HepG2 (cell line): Measurements from ENCODE around the gene NCS1. TPM values are rescaled to one million over a fixed set of nuclear protein-coding genes. Genes with fewer than 3 reads are reported as not detected.

Experiments
- ATAC-seq: fragments of 200-7000 bp; cut with Tn5 transposase; 3 replicates; pipeline ENCODE4 v1.9.1; 2020; ENCODE audit warnings: mild to moderate bottlenecking, moderate library complexity
- BruUV-seq: library from RNA; stranded (reverse); fragments of 400-500 nt; replicated peaks from 2 replicates; lab custom pipeline; 2021; lab: Mats Ljungman, UMichigan
- CTCF ChIA-PET: fragments of 300-600 bp; formaldehyde crosslinking; extraction: SDS; loops from one replicate; lab custom pipeline; 2021; ENCODE audit warnings: low total read pairs, inconsistent platforms, low intra/inter-chr PET ratio; lab: Yijun Ruan, JAX
- POLR2A ChIA-PET: fragments of 350-600 bp; sonication (Branson Sonifier 250); formaldehyde crosslinking; loops from one replicate; lab custom pipeline; 2020; ENCODE audit warnings: antibody characterized with exemption, inconsistent platforms; lab: Yijun Ruan, JAX
- DNase-seq: peaks from one replicate; pipeline ENCODE4 v3.0.0-alpha.2; 2015; ENCODE audit warnings: low spot score
- FAIRE-seq: peaks from 3 replicates; lab custom pipeline; 2011; peaks lifted over from hg19 to GRCh38; lab: Jason Lieb, UNC
- H2AFZ ChIP-seq: one replicate; pipeline ENCODE4 v1.6.1; 2011; ENCODE audit warnings: low read length, inconsistent platforms
- H3K27ac ChIP-seq: fragments of 300-600 bp; 3 replicates; pipeline ENCODE4 v1.8.0; 2011; ENCODE audit warnings: mixed run types, mild to moderate bottlenecking, mixed read lengths, low read length, inconsistent platforms; ENCODE audit not compliant: insufficient read depth; ENCODE audit errors: extremely low read length
- H3K27me3 ChIP-seq, 2 experiments: fragments of 200-600 bp in 1 of 2; 2 replicates in 1 of 2; 3 replicates in 1 of 2; pipeline versions ENCODE4 v1.6.0 to v1.8.0; 2011; ENCODE audit warnings: low read length in 2 of 2, mild to moderate bottlenecking in 2 of 2, moderate library complexity in 2 of 2, inconsistent platforms in 1 of 2; ENCODE audit not compliant: insufficient read depth in 2 of 2, control insufficient read depth in 1 of 2
- H3K36me3 ChIP-seq, 2 experiments: fragments of 200-600 bp in 1 of 2; replicated peaks in 1 of 2; 2 replicates in 1 of 2; 3 replicates in 1 of 2; pipeline versions ENCODE4 v1.5.1 to v1.8.0; 2011; ENCODE audit warnings: low read length in 2 of 2, inconsistent platforms in 1 of 2; ENCODE audit not compliant: insufficient read depth in 2 of 2, control insufficient read depth in 1 of 2
- H3K4me1 ChIP-seq: 2 replicates; pipeline ENCODE4 v1.5.1; 2012; ENCODE audit warnings: low read length, inconsistent platforms; ENCODE audit not compliant: insufficient read depth
- H3K4me2 ChIP-seq: 2 replicates; pipeline ENCODE4 v1.6.0; 2011; ENCODE audit warnings: low read depth, low read length, inconsistent platforms
- H3K4me3 ChIP-seq, 3 experiments: fragments of 200-600 bp in 1 of 3; sonication (generic), shearing (Covaris generic) in 1 of 3; replicated peaks in 1 of 3; 2 replicates each; pipeline ENCODE4 v1.5.1; 2011 to 2016; ENCODE audit warnings: low read length in 3 of 3, inconsistent platforms in 2 of 3, low read depth in 2 of 3, mild to moderate bottlenecking in 2 of 3, control low read depth in 1 of 3, mixed read lengths in 1 of 3; ENCODE audit not compliant: insufficient read depth in 1 of 3
- H3K79me2 ChIP-seq: one replicate; pipeline ENCODE4 v1.6.1; 2011; ENCODE audit warnings: low read length, inconsistent platforms; ENCODE audit not compliant: insufficient read depth
- H3K9ac ChIP-seq: 2 replicates; pipeline ENCODE4 v1.6.0; 2011; ENCODE audit warnings: mild to moderate bottlenecking, low read depth, low read length, inconsistent platforms; ENCODE audit not compliant: insufficient read depth
- H3K9me3 ChIP-seq: 2 replicates; pipeline ENCODE4 v1.5.1; 2012; ENCODE audit warnings: mild to moderate bottlenecking, low read length
- H4K20me1 ChIP-seq: 2 replicates; pipeline ENCODE4 v1.6.0; 2011; ENCODE audit warnings: inconsistent platforms, mild to moderate bottlenecking, low read length, moderate library complexity; ENCODE audit not compliant: insufficient read depth
- ARID4A ChIP-seq: sonication (generic); formaldehyde crosslinking; IDR thresholded peaks from 2 replicates; pipeline ENCODE4 v1.5.0; 2020; ENCODE audit warnings: mild to moderate bottlenecking, missing genetic modification reagents, borderline replicate concordance
- DPF2 ChIP-seq: sonication (generic); formaldehyde crosslinking; IDR thresholded peaks from 2 replicates; pipeline ENCODE4 v1.4.0; 2020; ENCODE audit warnings: mild to moderate bottlenecking, low read depth, missing genetic modification reagents, borderline replicate concordance
- FOSL1 ChIP-seq: sonication (generic); formaldehyde crosslinking; IDR thresholded peaks from 2 replicates; pipeline ENCODE4 v1.9.0; 2021; ENCODE audit warnings: missing genetic modification reagents, borderline replicate concordance
- KDM5A ChIP-seq: fragments of 200-600 bp; sonication (generic); IDR thresholded peaks from 2 replicates; pipeline ENCODE4 v1.7.0; 2018; ENCODE audit warnings: antibody characterized with exemption, mild to moderate bottlenecking, low read length, borderline replicate concordance
- MEF2D ChIP-seq: sonication (generic); formaldehyde crosslinking; IDR thresholded peaks from 2 replicates; pipeline ENCODE4 v1.5.1; 2020; ENCODE audit warnings: mild to moderate bottlenecking, missing genetic modification reagents
- PITX1 ChIP-seq: sonication (generic); formaldehyde crosslinking; IDR thresholded peaks from 2 replicates; pipeline ENCODE4 v1.5.1; 2020; ENCODE audit warnings: mild to moderate bottlenecking, missing genetic modification reagents
- SNAI1 ChIP-seq: sonication (generic); formaldehyde crosslinking; IDR thresholded peaks from 2 replicates; pipeline ENCODE4 v1.5.0; 2020; ENCODE audit warnings: mild to moderate bottlenecking, missing genetic modification reagents, borderline replicate concordance
- TP53 ChIP-seq: sonication (generic); formaldehyde crosslinking; conservative IDR thresholded peaks from 2 replicates; pipeline ENCODE4 v1.4.0; 2020; ENCODE audit warnings: missing genetic modification reagents
- ZBTB7B ChIP-seq: sonication (generic); formaldehyde crosslinking; IDR thresholded peaks from 2 replicates; pipeline ENCODE4 v1.4.0; 2020; ENCODE audit warnings: missing genetic modification reagents
- ZNF282 ChIP-seq: fragments of 450-650 bp; IDR thresholded peaks from 2 replicates; pipeline ENCODE4 v1.6.1; 2018; ENCODE audit not compliant: partially characterized antibody
- ZNF317 ChIP-seq: sonication (generic); formaldehyde crosslinking; IDR thresholded peaks from 2 replicates; pipeline ENCODE4 v1.5.0; 2020; ENCODE audit warnings: mild to moderate bottlenecking, missing genetic modification reagents
- ZNF570 ChIP-seq: sonication (generic); formaldehyde crosslinking; IDR thresholded peaks from 2 replicates; pipeline ENCODE4 v1.4.0; 2020; ENCODE audit warnings: mild to moderate bottlenecking, missing genetic modification reagents, borderline replicate concordance
- ZNF720 ChIP-seq: sonication (generic); formaldehyde crosslinking; IDR thresholded peaks from 2 replicates; pipeline ENCODE4 v1.4.0; 2020; ENCODE audit warnings: missing genetic modification reagents
- WGBS: methylation state at CpG from one replicate; pipeline ENCODE4 v1.1.6; 2017; ENCODE audit warnings: low lambda C conversion rate; 5-methylcytosine and 5-hydroxymethylcytosine counted together
- in situ Hi-C: cut with HindIII; loops from 2 replicates; pipeline ENCODE4 v1.10.0; 2017; ENCODE audit warnings: low pct_unique_long_range_greater_than_20kb; ENCODE audit not compliant: extremely low pct_ligation_motif_present
- intact Hi-C: fragments of 100-400 bp; cut with micrococcal nuclease; formaldehyde crosslinking; loops from one replicate; pipeline ENCODE4 v1.10.0; 2022; ENCODE audit not compliant: unreplicated experiment
- polyA plus RNA-seq, 8 experiments: library from polyadenylated mRNA; depleted of rRNA in 3 of 8; stranded (reverse) in 7 of 8; unstranded in 1 of 8; fragments of >200 nt; fragmentation: Illumina TruSeq in 4 of 8; extraction: Trizol in 4 of 8; gene quantifications; 2 replicates each; pipeline versions ENCODE4 v1.2.1 to v1.2.3, GENCODE V29; 2011 to 2016; ENCODE audit warnings: low read depth in 4 of 8, missing spikeins in 1 of 8, mixed read lengths in 1 of 8; ENCODE audit not compliant: insufficient read depth in 1 of 8
- total RNA-seq, 5 experiments: library from RNA; depleted of rRNA; stranded (reverse); fragments of >200 nt; fragmentation: Illumina TruSeq; extraction: Trizol; gene quantifications; 2 replicates each; pipeline ENCODE4 v1.2.3, GENCODE V29; 2016; ENCODE audit warnings: low read depth in 1 of 5
- TF ChIP-seq, protein P1 (sequence below): IDR thresholded peaks from 2 replicates; pipeline ENCODE4 v1.6.1; 2016; ENCODE audit warnings: low read depth, missing genetic modification reagents, missing compliant biosample characterization

The NCS1 gene
- total and polyA plus RNA-seq, 2 of the 13 experiments (the other 11 are each of a cell fraction or from before 2014, with no cell fraction given), result 4.7 to 6.1 TPM

- intact Hi-C loops (loop anchor here (2.0 kb wide), 1 partner anchor 86 kb away; no protein-coding TSS in a partner anchor), in situ Hi-C loops (no loop called here)
- no peak for DNase-seq
- ATAC-seq, result no peak; the same call in 2 of the 3 replicates
- WGBS, result 44% methylated on average over 11 of the region's 11 CpGs
- FAIRE-seq, result no peak
- Histone ChIP-seq H4K20me1 (no peaks in the 10 kb centered on the region), H3K27me3 (peaks cover 0 to 6% of the 10 kb centered on the region in 2 experiments; a peak in 2 of 5 replicates), H3K4me3 (peak overlapping the region in 1 of 3 experiments; percentile 39; a peak in 1 of 6 replicates), H3K36me3 (no peaks in the 10 kb centered on the region), H3K9ac (no peak overlapping the region), H3K27ac (no peak overlapping the region), H3K4me1 (peaks cover 49% of the 10 kb centered on the region), H3K79me2 (no peaks in the 10 kb centered on the region), H3K9me3 (no peaks in the 10 kb centered on the region), H3K4me2 (peak overlapping the region; percentile 75), H2AFZ (peak overlapping the region; percentile 61)
- CTCF ChIA-PET, result interaction anchor here (0.8 kb wide), 1 partner anchor 135 kb away, joined by 3 read pairs; no protein-coding TSS in a partner anchor
- no TSS peak for BruUV-seq
- POLR2A ChIA-PET, result no interaction called here
- TF ChIP-seq, protein P1, sequence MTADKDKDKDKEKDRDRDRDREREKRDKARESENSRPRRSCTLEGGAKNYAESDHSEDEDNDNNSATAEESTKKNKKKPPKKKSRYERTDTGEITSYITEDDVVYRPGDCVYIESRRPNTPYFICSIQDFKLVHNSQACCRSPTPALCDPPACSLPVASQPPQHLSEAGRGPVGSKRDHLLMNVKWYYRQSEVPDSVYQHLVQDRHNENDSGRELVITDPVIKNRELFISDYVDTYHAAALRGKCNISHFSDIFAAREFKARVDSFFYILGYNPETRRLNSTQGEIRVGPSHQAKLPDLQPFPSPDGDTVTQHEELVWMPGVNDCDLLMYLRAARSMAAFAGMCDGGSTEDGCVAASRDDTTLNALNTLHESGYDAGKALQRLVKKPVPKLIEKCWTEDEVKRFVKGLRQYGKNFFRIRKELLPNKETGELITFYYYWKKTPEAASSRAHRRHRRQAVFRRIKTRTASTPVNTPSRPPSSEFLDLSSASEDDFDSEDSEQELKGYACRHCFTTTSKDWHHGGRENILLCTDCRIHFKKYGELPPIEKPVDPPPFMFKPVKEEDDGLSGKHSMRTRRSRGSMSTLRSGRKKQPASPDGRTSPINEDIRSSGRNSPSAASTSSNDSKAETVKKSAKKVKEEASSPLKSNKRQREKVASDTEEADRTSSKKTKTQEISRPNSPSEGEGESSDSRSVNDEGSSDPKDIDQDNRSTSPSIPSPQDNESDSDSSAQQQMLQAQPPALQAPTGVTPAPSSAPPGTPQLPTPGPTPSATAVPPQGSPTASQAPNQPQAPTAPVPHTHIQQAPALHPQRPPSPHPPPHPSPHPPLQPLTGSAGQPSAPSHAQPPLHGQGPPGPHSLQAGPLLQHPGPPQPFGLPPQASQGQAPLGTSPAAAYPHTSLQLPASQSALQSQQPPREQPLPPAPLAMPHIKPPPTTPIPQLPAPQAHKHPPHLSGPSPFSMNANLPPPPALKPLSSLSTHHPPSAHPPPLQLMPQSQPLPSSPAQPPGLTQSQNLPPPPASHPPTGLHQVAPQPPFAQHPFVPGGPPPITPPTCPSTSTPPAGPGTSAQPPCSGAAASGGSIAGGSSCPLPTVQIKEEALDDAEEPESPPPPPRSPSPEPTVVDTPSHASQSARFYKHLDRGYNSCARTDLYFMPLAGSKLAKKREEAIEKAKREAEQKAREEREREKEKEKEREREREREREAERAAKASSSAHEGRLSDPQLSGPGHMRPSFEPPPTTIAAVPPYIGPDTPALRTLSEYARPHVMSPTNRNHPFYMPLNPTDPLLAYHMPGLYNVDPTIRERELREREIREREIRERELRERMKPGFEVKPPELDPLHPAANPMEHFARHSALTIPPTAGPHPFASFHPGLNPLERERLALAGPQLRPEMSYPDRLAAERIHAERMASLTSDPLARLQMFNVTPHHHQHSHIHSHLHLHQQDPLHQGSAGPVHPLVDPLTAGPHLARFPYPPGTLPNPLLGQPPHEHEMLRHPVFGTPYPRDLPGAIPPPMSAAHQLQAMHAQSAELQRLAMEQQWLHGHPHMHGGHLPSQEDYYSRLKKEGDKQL (CRISPR knock-in tag), result no peak
- no peak for TF ChIP-seq ZNF282
- no peak for TF ChIP-seq ZNF720 (CRISPR knock-in tag)
- TF ChIP-seq TP53 (CRISPR knock-in tag), result no peak
- no peak for TF ChIP-seq DPF2 (CRISPR knock-in tag)
- no peak for TF ChIP-seq MEF2D (CRISPR knock-in tag)
- no peak for TF ChIP-seq ZNF570
- no peak for TF ChIP-seq SNAI1 (CRISPR knock-in tag)
- no peak for TF ChIP-seq ARID4A
- TF ChIP-seq PITX1, result no peak
- no peak for TF ChIP-seq ZBTB7B (CRISPR knock-in tag)
- no peak for TF ChIP-seq KDM5A
- no peak for TF ChIP-seq FOSL1 (CRISPR knock-in tag)
- TF ChIP-seq ZNF317, result no peak
Observed at GRCh38 chr9:130242270-130243014, 70.2 kb downstream of the NCS1 start.
